ENCODE measurements around the gene UBE2S. TPM values are rescaled to one million over a fixed set of nuclear protein-coding genes. Genes with fewer than 3 reads are reported as not detected.
"Not testable (repeated sequence)": the region's sequence is repeated elsewhere in the genome, so short reads cannot be mapped to it uniquely, and the experiment has no call there.

The UBE2S gene
- total RNA-seq, 2 donors from 2014 or later: 16.3 to 17.9 TPM

DNA sequence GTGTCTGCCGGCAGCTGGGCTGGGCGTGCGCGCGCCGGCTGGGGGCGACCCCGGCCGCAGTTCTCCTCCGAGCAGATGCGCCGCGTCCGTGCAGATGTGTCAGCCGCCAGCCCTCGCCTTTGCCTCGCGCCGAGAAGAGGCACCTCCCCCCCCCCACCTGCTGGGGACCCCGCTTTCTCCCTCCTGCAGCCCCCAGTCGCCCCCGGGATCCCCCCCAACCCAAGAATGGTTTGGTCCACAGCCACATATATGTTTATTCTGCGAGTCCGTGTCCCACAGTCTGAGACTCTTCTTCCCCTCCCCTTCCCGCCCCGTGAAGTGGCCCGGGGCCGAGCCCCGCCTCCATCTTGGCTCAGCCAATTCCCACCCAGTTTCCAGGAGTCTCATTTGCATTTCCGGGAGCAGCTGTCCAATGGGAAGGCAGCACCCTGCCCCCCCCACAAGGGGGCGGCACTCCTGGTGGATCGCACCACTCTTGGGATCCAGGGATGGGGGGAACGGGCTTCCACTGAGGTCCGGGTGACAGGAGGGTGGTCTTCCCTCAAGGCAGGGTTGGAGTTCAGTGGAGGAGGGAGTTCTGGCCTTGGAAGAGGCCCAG is 45.3 kb upstream of the UBE2S start:
- TF ChIP-seq, protein P1, sequence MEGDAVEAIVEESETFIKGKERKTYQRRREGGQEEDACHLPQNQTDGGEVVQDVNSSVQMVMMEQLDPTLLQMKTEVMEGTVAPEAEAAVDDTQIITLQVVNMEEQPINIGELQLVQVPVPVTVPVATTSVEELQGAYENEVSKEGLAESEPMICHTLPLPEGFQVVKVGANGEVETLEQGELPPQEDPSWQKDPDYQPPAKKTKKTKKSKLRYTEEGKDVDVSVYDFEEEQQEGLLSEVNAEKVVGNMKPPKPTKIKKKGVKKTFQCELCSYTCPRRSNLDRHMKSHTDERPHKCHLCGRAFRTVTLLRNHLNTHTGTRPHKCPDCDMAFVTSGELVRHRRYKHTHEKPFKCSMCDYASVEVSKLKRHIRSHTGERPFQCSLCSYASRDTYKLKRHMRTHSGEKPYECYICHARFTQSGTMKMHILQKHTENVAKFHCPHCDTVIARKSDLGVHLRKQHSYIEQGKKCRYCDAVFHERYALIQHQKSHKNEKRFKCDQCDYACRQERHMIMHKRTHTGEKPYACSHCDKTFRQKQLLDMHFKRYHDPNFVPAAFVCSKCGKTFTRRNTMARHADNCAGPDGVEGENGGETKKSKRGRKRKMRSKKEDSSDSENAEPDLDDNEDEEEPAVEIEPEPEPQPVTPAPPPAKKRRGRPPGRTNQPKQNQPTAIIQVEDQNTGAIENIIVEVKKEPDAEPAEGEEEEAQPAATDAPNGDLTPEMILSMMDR (IDR thresholded peaks at IDR 0.05): no peak
- no peak for DNase-seq (ENCODE audit: low spot score)
- Histone ChIP-seq H3K4me3 (no peak overlapping the region), H3K27ac (no peak overlapping the region), H3K4me1 (ENCODE audit: control insufficient read depth in 1 of 2, low read depth in 2 of 2) (peaks cover 10 to 19% of the 10 kb centered on the region in 2 donors), H3K27me3 (replicated peaks; ENCODE audit: insufficient read depth) (no peaks in the 10 kb centered on the region), H3K9me3 (no peaks in the 10 kb centered on the region), H3K36me3 (no peaks in the 10 kb centered on the region)
- ATAC-seq (ENCODE audit: insufficient number of reproducible peaks, low FRiP score, low read depth): no peak

DNA sequence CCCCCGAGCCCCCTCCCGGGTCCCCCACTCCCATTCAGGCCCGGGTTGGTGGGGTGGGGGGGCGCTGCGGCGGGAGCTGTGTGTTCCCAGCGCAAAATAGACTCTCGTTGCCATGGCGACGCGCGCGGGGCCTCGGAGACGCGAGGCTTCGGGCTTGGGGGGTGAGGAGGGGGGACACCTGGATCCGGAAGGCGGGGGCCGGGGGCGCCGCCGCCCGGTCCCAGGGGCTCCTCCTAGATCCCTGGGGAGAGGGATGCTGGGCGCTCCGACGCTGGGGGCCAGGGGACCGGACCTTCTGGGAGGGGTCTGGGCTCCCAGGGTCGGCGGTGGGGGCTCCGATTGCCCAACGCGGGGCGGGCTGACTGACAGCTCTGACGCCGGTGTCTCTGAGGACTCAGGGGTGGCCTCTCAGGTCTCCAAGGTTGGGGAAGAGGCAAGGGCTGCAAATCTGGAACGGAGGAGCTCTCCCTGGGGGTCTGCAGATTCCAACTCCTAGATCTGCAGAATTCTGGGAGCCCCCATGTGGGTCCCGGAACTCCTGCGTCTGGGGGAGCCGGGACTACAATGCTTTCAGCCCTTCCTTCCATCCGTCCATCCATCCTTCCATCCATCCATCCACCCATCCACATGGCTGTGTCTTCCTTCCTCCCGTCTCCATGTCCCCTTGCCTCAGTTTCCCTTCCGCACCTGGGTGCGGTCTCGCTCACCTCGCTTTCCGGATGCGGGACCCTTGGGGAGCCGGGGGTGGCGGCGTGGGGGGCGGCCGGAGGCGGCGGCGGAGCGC is 44.6 kb upstream of the UBE2S start:
- ATAC-seq (ENCODE audit: insufficient number of reproducible peaks, low FRiP score, low read depth) (no peak), DNase-seq (ENCODE audit: low spot score) (no peak)
- TF ChIP-seq, protein P1 (IDR thresholded peaks at IDR 0.05): no peak
- H3K27me3 ChIP-seq (replicated peaks; ENCODE audit: insufficient read depth): no peaks in the 10 kb centered on the region
- H3K36me3 ChIP-seq: no peaks in the 10 kb centered on the region
- H3K4me3 ChIP-seq: peak overlapping the region; percentile 39
- no peak overlapping the region for H3K27ac ChIP-seq
- peaks cover 10 to 19% of the 10 kb centered on the region in 2 donors for H3K4me1 ChIP-seq (ENCODE audit: control insufficient read depth in 1 of 2, low read depth in 2 of 2)
- no peaks in the 10 kb centered on the region for H3K9me3 ChIP-seq

DNA sequence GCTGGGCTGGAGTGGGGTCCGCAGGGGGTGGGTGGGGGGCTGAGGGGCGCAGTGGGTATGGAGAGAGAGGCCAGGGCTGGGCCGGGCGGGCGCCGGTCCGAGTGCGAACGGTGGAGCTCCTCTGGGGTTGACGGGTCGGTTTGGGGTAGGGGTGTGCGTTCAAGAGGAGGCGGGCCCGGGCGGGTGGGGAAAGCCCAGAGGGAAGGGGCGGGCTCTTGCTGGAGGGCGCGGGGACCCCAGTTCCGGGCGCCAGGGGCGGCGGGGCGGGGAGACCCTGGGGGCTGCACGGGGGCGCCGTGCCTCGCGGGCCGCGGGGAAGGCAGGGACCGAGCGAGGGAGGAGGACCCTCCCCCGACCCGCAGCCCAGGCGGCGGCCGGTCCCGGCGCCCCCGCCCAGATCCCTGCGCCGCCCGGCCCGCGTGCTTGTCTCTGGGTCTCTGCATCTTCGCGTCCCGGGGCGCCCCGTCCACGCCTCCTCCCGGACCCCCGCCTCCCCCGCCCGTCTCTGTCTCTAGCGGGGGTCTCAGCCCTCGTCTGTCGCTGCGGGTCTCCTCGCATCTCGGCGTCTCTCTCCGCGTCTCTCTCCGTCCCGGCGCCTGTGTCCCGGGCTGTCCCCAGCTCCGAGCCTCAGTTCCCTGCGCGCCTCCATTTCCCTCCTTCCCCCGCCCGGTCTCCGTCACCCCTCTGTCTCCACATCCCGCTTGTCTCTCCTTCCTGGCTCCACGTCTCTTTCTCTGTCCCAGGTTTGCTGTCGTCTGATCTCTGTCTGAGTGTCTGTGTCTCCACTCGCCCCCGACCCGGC is 43.8 kb upstream of the UBE2S start:
- no peak overlapping the region for H3K27ac ChIP-seq
- TF ChIP-seq, protein P1 (IDR thresholded peaks at IDR 0.05): no peak
- no peaks in the 10 kb centered on the region for H3K36me3 ChIP-seq
- H3K9me3 ChIP-seq: no peaks in the 10 kb centered on the region
- peak overlapping the region; percentile 39 for H3K4me3 ChIP-seq
- DNase-seq (ENCODE audit: low spot score): no peak
- H3K27me3 ChIP-seq (replicated peaks; ENCODE audit: insufficient read depth): no peaks in the 10 kb centered on the region
- no peak for ATAC-seq (ENCODE audit: insufficient number of reproducible peaks, low FRiP score, low read depth)
- H3K4me1 ChIP-seq (ENCODE audit: control insufficient read depth in 1 of 2, low read depth in 2 of 2): peaks cover 10 to 19% of the 10 kb centered on the region in 2 donors

DNA sequence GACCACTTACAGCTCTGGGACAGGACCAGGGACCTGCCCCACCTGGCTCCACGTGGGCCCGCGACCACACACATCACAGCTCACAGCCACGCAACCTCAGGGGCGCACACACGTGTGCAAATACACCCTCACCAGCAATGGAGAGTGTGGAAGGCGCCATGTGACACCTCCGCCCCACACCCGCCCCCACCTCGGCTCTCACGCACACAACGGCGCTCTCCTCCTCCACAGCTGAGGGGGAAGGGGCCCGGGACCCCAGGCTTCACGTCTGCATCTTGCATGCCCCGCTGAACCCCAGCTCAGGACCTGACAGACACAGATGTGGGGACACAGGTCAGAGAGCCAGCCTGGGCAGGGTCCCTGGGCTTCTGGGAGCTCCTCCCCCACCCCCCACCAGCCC is 41.9 kb upstream of the UBE2S start:
- no peaks in the 10 kb centered on the region for H3K36me3 ChIP-seq
- TF ChIP-seq, protein P1 (IDR thresholded peaks at IDR 0.05): no peak

DNA sequence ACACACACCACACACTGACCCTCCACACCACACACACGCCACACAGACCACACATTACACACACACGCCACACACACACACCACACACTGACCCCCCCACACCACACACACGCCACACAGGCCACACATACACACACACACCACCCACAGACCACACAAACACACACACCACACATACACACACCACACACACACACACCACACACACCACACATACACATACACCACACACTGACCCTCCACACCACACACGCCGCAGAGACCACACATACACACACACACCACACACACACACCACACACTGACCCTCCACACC is 40.5 kb upstream of the UBE2S start:
- peaks cover 10 to 19% of the 10 kb centered on the region in 2 donors for H3K4me1 ChIP-seq (ENCODE audit: control insufficient read depth in 1 of 2, low read depth in 2 of 2)
- not testable (repeated sequence) for H3K4me3 ChIP-seq; H3K36me3 ChIP-seq; H3K9me3 ChIP-seq; H3K27ac ChIP-seq; DNase-seq (ENCODE audit: low spot score); ATAC-seq (ENCODE audit: insufficient number of reproducible peaks, low FRiP score, low read depth); H3K27me3 ChIP-seq (replicated peaks; ENCODE audit: insufficient read depth)

More for the DNA sequence above, 41.9 kb upstream of the UBE2S start:
- ATAC-seq (ENCODE audit: insufficient number of reproducible peaks, low FRiP score, low read depth) (no peak), DNase-seq (ENCODE audit: low spot score) (no peak)
- H3K9me3 ChIP-seq: no peaks in the 10 kb centered on the region
- H3K27ac ChIP-seq: no peak overlapping the region
- H3K4me1 ChIP-seq (ENCODE audit: control insufficient read depth in 1 of 2, low read depth in 2 of 2): peaks cover 10 to 19% of the 10 kb centered on the region in 2 donors
- H3K27me3 ChIP-seq (replicated peaks; ENCODE audit: insufficient read depth): no peaks in the 10 kb centered on the region
- no peak overlapping the region for H3K4me3 ChIP-seq

Data from thoracic aorta (tissue), 2 donors.